ENCODE results near the gene PRKD1. TPM values are rescaled to one million over a fixed set of nuclear protein-coding genes. Genes with fewer than 3 reads are reported as not detected.

The PRKD1 gene
- total and polyA plus RNA-seq, 10 donors, result 1.0 to 8.9 (median 4.5) TPM

DNA sequence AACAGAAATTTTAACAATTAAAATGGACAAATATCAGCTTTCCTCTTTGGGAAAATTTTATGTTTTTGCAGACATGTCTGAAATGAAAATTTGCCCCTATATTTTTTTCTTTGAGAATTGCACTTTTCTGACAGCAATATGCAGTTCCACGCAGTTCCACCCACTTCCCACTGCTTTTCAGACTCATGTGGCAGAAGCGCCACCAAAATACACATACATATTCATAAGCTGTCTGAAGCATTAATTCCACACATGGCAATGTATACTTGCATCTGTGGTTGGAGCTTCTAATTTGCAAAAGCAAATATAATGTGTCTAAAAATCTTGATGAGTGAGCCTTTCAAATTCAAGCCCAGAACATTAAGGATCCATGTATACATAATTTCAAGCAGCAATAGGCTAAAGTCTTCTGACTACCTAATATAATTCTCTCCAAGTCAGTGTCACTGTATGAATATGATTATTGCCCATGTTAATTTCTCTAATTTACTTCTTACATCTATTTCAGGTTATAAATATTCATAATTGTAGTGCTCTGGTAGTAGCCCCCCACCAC is 129.5 kb downstream of the PRKD1 start:
- TF ChIP-seq POLR2AphosphoS5 (IDR thresholded peaks at IDR 0.05) (no peak), POLR2A (IDR thresholded peaks at IDR 0.05) (no peak)
- TF ChIP-seq, protein P1, sequence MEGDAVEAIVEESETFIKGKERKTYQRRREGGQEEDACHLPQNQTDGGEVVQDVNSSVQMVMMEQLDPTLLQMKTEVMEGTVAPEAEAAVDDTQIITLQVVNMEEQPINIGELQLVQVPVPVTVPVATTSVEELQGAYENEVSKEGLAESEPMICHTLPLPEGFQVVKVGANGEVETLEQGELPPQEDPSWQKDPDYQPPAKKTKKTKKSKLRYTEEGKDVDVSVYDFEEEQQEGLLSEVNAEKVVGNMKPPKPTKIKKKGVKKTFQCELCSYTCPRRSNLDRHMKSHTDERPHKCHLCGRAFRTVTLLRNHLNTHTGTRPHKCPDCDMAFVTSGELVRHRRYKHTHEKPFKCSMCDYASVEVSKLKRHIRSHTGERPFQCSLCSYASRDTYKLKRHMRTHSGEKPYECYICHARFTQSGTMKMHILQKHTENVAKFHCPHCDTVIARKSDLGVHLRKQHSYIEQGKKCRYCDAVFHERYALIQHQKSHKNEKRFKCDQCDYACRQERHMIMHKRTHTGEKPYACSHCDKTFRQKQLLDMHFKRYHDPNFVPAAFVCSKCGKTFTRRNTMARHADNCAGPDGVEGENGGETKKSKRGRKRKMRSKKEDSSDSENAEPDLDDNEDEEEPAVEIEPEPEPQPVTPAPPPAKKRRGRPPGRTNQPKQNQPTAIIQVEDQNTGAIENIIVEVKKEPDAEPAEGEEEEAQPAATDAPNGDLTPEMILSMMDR (IDR thresholded peaks at IDR 0.05 in 8 of 11, conservative IDR thresholded peaks at IDR 0.05 in 3 of 11), result no peak
- 91 to 99% (median 93%) methylated on average over 2 of the region's 2 CpGs for WGBS, 5 donors
- H3K9me3 ChIP-seq, result no peaks in the 10 kb centered on the region
- DNase-seq, result no peak
- H3K27me3 ChIP-seq (replicated peaks in 1 of 7), result no peaks in the 10 kb centered on the region
- intact Hi-C loops (cut with DNase I; ENCODE audit: low total_unique reads), result no loop called here
- no peaks in the 10 kb centered on the region for H3K36me3 ChIP-seq
- H3K4me3 ChIP-seq, result no peak overlapping the region
- no peaks in the 10 kb centered on the region for H3K4me1 ChIP-seq
- H3K27ac ChIP-seq, result no peak overlapping the region

DNA sequence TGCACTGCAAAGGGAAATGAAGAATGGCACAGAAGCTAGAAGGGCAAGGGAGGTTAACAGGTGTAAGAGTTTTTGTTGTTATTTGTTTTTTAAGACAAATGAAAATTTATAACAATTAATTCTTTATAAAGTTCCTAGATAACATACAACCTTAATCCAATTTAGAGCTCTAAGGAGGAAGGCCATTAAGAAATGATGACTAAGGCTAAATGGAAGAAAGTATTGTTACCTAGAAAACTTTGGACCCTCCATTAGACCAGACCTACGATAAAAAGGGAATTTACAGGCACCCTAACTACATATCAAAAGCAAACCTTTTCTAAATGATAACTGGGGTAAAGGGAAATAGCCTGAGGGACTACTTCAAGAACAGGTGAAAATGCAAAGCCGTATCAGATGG is 130.8 kb downstream of the PRKD1 start:
- H3K4me1 ChIP-seq, result no peaks in the 10 kb centered on the region
- H3K27ac ChIP-seq, result no peak overlapping the region
- no peaks in the 10 kb centered on the region for H3K27me3 ChIP-seq (replicated peaks in 1 of 7)
- TF ChIP-seq POLR2A (IDR thresholded peaks at IDR 0.05), result no peak
- no peak for TF ChIP-seq POLR2AphosphoS5 (IDR thresholded peaks at IDR 0.05)
- TF ChIP-seq, protein P1 (IDR thresholded peaks at IDR 0.05 in 8 of 11, conservative IDR thresholded peaks at IDR 0.05 in 3 of 11), result no peak
- no peaks in the 10 kb centered on the region for H3K36me3 ChIP-seq
- 81 to 93% (median 85%) methylated on average over 2 of the region's 2 CpGs for WGBS, 5 donors
- no peaks in the 10 kb centered on the region for H3K9me3 ChIP-seq
- no peak overlapping the region for H3K4me3 ChIP-seq
- DNase-seq, result no peak
- intact Hi-C loops (cut with DNase I; ENCODE audit: low total_unique reads), result no loop called here

DNA sequence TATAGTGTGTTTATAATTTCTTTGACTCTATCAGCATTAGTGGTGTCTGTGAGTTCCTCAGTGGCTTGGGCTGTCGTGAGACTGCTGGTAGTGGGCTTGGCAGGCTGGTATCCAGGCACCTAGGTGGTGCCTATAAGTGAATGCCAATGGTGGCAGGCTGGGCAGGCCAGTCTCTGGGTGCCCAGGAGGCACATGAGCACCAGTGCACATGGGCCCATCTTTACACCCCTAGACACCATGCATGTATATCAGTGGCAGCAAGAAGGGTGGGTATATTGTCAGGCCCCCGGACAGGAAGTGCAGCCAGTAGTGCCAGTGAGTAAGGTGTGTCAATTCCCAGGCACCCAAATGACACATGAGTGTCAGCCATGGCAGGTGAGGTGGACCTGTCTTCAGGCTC is 138.2 kb downstream of the PRKD1 start:
- DNase-seq, result no peak
- WGBS, 5 donors, result 69 to 92% (median 81%) methylated on average over 2 of the region's 2 CpGs
- Histone ChIP-seq H3K36me3 (no peaks in the 10 kb centered on the region), H3K4me3 (no peak overlapping the region), H3K4me1 (no peaks in the 10 kb centered on the region), H3K27ac (no peak overlapping the region), H3K9me3 (peaks cover 0 to 9% (median 5%) of the 10 kb centered on the region in 8 donors), H3K27me3 (replicated peaks in 1 of 7) (no peaks in the 10 kb centered on the region)
- TF ChIP-seq, protein P1 (IDR thresholded peaks at IDR 0.05 in 8 of 11, conservative IDR thresholded peaks at IDR 0.05 in 3 of 11), result no peak
- TF ChIP-seq POLR2AphosphoS5 (IDR thresholded peaks at IDR 0.05), result no peak
- intact Hi-C loops (cut with DNase I; ENCODE audit: low total_unique reads), result no loop called here

DNA sequence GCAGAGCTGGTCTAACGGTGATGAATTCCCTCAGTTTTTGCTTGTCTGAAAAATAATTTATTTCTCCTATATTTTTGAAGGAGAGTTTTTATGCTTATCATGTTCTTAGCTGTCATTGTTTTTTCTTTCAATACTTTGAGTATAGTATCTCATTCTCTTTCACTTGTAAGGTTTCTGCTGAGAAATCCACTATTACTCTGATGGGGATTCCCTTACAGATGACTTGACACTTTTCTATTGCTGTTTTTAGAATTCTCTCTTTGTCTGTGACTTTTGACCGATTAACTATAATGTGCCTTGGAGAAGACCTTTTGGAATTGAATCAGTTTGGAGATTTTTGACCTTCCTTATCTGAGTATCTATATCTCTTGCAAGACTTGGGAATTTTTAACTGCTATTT is 139.6 kb downstream of the PRKD1 start:
- peaks cover 0 to 21% (median 18%) of the 10 kb centered on the region in 8 donors for H3K9me3 ChIP-seq
- no peaks in the 10 kb centered on the region for H3K27me3 ChIP-seq (replicated peaks in 1 of 7)
- no peak for TF ChIP-seq POLR2AphosphoS5 (IDR thresholded peaks at IDR 0.05)
- no peak for TF ChIP-seq POLR2A (IDR thresholded peaks at IDR 0.05)
- TF ChIP-seq, protein P1 (IDR thresholded peaks at IDR 0.05 in 8 of 11, conservative IDR thresholded peaks at IDR 0.05 in 3 of 11), result no peak
- H3K36me3 ChIP-seq, result no peaks in the 10 kb centered on the region
- WGBS, 5 donors, result 80 to 91% (median 82%) methylated on average over 2 of the region's 2 CpGs
- no peak overlapping the region for H3K27ac ChIP-seq
- no peaks in the 10 kb centered on the region for H3K4me1 ChIP-seq
- intact Hi-C loops (cut with DNase I; ENCODE audit: low total_unique reads), result no loop called here
- H3K4me3 ChIP-seq, result no peak overlapping the region
- DNase-seq, result no peak

All from spleen (tissue), 11 donors.